GM19240 (cell line): ENCODE measurements around the gene TFF3.
"Not testable (repeated sequence)": the region's sequence is repeated elsewhere in the genome, so short reads cannot be mapped to it uniquely, and the experiment has no call there.

Source experiments
- DNase-seq: peaks from one replicate; pipeline ENCODE4 v3.0.0; 2011; ENCODE audit warnings: low spot score; ENCODE audit not compliant: insufficient read length

The TFF3 gene

DNA sequence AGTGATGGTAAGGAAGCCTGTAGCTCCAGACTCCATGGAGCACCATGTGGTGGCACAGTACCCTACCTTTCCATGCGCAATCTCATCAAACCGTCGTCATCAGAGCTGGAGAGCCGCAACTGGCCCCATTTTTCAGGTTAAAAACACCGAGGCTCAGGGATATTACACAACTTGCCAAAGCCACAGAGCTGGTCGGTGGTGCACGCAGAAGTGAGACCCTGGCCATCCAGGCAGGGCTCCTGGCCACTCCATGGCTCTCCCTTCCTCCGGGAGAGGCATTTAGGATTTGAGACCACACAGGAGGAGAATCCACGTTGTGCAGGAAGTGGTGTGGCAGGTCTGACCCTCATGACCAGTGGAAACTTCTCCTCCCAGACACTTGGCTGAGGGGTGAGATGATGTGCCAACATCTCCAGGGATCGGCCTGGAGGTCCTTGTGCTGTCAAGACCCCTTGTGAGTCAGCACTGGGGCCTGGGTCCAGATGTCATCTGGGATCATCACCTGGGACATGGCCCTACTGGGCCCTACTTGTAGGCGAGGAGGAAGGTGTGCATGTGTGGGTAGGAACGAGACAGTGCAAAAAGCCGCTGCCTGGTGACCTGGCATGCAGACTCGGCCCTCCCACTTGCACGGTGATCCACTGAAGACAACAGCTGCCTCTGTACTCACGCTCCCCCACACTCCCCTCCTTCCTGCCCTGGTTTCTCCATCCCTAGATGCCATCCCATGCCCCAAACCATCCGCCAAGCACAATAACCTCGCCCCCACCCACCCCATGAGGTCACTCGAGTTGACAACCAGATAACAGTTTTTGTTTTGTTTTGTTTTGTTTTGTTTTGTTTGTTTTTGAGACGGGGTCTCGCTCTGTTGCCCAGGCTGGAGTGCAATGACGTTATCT is 10.4 kb downstream of the TFF3 start:
- no peak for DNase-seq

- DNase-seq, result no peak
Observed at GRCh38 chr21:42303443-42303842, 11.8 kb downstream of the TFF3 start.

DNA sequence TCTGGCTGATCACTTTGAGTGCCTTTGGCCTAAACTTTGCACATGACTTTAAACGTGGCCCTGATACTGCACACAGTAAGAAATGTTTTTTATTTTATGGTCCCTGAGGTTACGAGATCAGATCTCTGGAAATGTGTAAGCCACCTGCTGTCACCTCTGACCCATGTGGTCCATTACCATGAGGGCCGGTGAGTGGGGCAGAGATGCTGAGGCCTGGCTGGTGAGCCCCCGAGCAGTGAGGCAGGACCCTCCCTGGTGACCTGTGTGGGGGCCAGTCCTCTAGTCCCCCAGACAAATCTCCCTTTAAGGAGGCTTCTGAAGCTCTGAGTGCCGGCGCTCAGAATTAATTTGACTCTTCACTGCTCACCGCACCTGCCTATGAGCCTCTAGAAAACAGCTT is 12.4 kb downstream of the TFF3 start:
- no peak for DNase-seq

DNA sequence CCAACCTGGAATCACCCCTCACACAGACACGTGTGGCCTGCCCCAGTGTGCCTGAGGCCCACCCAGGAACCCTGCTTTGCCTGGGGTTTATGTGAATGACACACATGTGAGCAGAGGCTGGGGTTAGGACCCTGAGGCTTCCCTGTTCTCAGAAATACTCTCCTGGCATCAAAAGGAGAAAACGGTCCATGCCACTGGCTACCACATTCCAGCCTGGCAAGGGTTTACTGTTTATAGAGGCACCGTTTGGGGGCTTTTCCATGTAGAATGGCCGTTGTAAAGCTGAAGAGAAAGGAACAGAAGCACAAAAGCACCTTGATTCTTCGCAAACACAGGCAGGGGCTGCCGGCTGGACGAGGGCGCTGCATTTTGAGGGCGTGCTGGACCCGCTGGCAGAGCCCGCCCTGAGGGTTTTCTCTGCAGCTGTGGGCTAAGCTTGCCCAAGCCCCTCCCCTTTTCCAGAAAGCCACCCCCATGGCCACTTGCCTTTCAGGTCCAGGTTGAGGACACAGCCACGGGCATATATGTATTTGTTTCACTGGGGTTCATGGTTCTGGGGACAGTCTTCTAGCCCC is 13.0 kb downstream of the TFF3 start:
- DNase-seq, result no peak

- DNase-seq, result no peak
Observed at GRCh38 chr21:42301371-42302075, 13.7 kb downstream of the TFF3 start.

GRCh38 chr21:42300956-42301355 is 14.3 kb downstream of the TFF3 start:
- no peak for DNase-seq

- no peak for DNase-seq
Observed at GRCh38 chr21:42300045-42300583, 15.1 kb downstream of the TFF3 start.

DNA sequence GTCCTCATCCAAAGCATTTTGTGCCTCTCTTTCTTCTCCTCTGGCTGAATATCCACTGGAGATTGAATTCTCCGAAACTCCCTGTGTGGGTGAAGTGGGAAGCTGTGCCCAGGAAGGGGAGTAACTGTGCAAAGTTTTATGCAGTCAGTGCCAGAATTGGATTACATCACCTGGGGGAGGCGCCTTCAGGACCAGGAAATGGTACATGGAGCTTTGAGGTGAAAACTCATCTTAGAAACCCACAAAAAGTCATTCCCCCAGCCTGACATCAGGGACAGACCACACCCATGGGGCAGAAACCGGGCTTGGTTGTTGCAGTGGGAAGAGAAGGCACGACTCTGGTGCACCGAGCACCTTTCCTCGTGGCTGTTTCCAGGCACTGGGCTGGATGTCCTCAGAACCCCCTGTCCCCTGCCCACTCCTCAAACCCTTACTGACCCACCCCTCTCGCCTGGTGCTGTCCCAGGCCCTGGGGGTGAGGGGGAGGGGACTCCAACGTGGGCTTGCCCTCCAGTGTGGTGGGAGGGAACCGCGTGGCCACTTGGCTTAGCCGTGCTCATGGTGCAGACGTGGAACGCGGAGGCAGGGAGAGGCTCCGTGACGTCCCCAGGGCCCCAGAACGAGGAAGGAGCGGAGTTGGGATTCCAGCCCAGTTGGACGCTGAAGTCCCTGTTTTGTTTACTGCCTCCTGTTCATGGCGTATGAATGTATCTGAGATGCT is 15.7 kb downstream of the TFF3 start:
- DNase-seq, result no peak

DNA sequence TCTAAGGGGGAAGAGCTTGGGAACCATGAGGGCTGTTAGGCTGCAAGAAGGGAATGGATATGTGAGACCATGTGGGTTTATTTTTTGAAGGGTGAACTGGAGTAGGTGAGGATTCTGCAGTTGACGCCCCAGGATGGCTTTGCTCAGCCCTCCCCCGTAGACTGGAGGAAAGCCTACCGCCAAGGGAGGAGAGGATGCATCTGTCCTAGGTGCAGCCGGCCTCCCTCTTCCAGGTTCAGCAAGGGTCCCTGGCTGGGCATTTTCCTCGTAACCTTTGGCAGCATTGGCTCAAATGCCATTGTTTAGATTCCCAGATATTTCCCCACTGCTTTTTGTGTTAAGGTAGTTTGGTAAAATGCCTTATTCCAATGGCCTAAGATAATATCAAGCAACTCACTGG is 16.6 kb downstream of the TFF3 start:
- DNase-seq, result no peak

DNA sequence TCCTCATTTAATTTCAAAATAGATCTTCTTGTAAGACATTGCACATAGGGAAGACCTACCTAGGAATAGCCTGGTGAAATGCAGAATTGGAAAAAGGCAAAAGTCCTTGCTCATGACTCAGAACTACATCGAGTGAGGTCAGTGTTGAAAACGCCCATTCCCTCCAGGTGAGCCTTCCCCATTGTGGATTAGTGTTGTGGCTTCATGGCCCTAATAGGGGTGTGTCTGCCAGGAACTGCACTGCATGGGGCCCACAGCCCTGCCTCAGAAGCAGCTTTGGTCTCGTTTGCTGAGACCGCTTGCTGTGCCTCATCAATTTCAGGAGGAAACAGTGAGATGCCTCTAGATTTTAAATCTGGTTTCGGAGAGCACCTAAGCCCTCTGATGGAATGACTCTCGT is 17.0 kb downstream of the TFF3 start:
- DNase-seq, result no peak

GRCh38 chr21:42297377-42297776 is 17.8 kb downstream of the TFF3 start:
- DNase-seq, result no peak

DNA sequence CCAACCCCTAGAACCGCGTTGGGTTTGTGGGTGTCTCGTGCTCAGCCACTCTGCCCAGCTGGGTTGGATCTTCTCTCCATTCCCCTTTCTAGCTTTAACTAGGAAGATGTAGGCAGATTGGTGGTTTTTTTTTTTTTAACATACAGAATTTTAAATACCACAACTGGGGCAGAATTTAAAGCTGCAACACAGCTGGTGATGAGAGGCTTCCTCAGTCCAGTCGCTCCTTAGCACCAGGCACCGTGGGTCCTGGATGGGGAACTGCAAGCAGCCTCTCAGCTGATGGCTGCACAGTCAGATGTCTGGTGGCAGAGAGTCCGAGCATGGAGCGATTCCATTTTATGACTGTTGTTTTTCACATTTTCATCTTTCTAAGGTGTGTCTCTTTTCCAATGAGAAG is 18.7 kb downstream of the TFF3 start:
- no peak for DNase-seq

DNA sequence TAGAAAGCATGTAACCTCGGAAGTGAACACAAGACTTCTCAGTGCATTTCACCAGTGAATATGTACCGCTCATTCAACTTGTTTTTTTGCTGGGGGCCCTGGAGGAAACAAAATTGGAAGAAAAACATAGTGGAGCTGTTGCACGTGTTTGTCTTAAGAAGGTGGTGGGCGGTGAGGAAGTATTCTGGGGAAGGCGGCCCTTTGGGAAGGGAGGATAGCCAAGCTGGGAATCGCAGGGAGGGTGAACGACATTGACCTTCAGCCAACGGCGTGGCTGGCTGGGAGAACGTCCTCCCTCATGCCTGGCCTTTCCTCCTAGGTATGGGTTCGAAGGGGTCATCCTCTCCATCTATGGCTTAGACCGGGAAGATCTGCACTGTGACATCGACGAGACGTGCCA is 19.4 kb downstream of the TFF3 start:
- no peak for DNase-seq

- DNase-seq, result no peak
Observed at GRCh38 chr21:42294273-42294880, 20.8 kb downstream of the TFF3 start.

- DNase-seq, result no peak
Observed at GRCh38 chr21:42293649-42294272, 21.4 kb downstream of the TFF3 start.

DNA sequence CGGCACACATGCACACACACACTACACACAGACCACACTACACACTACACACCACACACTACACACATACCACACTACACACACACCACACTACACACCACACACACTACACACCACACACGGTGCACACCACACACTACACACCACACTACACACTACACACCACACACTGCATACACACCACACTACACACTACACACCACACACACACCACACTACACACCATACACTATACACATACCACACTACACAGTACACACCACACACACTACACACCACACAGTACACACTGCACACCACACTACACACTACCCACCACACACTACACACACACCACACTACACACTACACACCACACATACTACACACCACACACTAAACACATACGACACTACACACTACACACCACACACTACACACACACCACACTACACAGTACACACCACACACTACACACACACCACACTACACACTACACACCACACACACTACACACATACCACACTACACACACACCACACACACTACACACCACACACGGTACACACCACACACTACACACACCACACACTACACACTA is 22.6 kb downstream of the TFF3 start:
- DNase-seq, result not testable (repeated sequence)

DNA sequence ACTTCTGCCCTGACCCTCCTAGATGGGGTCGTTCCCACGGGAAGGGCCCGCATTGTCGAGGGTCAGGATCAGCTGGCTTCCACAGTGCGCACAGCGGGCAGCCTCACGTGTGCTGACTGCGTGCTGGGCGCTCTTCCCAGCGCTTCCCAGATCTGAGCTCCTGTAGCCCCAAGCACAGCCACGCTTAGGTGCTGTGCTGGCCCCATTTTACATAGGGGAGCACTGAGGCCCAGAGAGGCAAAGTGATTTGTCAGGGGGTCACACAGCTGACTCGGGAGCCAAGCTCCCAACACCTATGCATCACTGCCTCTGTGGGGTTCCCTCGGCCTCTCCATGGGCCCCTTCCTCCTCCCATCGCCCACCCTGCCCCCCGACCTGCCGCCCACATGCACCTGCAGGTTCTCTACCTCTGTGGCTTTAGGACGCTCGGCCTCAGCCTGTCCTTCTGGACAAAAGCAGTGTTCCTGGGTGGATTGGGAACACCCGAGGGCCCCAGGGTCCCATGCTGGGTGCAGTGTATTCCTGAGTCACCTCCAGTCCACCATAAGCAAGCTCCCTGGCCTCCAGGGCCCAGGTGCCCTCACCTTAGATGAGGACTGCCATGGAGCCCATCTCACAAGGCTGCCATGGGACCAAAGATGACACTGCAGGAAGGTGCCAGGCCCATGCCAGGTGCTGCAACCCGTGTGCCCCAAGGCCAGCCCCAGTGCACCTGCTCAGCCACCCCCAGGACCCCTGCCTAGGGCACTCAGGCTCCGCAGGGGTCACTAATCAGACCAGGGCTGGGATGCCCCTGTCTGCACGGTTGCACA is 23.3 kb downstream of the TFF3 start:
- no peak for DNase-seq

DNA sequence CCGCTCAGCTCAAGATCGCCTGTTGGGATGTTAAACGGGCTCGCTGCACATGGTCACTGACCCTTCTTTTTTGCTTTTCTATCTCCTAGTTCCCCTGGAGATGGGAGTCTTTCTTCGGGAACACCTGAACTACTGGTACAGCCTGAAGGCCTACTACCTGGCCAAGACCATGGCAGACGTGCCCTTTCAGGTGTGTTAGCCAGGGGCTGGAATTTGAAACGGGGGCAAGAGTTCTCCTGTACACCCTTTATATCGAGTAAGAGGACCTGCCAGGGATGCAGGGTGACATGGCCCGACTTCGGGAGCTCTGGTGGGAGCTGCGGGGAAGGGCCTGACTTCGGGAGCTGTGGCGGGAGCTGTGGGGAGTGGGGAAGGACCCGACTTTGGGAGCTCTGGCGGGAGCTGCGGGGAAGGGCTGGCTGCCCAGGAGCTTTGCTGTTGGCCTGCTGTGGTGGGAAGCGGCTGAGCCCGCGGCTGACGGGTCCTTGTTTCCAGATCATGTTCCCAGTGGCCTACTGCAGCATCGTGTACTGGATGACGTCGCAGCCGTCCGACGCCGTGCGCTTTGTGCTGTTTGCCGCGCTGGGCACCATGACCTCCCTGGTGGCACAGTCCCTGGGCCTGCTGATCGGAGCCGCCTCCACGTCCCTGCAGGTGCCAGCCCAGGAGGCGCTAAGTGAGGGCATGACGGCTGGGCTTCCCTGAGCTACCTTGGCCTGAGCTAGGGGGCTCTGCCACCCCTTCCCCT is 24.0 kb downstream of the TFF3 start:
- no peak for DNase-seq

DNA sequence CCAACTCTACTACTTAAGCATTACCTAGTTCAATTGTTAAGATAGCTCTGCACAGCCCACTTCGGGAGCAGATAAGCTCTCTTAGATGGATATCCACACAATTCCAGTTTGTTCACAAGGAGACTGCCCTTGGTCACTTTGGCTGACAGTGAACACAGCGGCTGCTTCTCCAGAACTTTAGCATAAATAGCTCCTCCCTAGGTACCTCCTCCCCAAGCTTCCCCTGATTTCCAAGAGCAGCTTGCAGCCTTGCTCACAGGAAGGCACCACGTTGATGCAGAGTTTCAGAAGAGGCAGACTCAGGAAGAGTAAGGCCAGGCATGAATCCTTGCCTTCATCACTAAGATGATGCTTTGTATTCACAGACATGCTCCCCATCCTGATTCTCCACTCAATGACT is 24.7 kb downstream of the TFF3 start:
- no peak for DNase-seq
